ENCODE measurements around the gene LINC01488. TPM values are rescaled to one million over a fixed set of nuclear protein-coding genes. Genes with fewer than 3 reads are reported as not detected.

Gene LINC01488
- total and polyA plus RNA-seq, 10 of the 15 experiments (the other 5 are each of a cell fraction or from before 2014, with no cell fraction given) = not detected

DNA sequence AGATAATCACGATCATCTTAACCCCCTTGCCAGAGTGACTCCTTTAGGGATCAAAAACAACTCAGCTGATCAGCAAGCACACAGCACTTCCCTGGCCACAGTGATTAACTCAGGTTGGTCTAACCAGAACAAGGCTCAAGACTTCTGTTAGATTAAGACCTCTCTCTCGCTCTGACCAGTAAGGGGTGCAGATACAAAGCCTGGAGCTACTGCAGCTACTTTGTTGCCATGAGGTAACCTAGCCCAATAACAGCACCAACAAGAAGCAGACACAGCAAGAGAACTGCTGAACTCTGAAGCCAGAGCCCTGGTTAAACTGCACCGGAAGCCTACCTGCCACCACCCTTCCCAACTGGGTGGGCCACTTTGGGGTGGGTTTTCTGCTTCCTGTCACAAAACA is 42.0 kb downstream of the LINC01488 start (continued):
- no peak for TF ChIP-seq MYB (IDR thresholded peaks at IDR 0.05; ENCODE audit: borderline replicate concordance, low read depth, low read length)

GRCh38 chr11:69524291-69524882 is 42.9 kb downstream of the LINC01488 start:
- Histone ChIP-seq H3K27me3 (replicated peaks in 1 of 2; ENCODE audit: control insufficient read depth in 2 of 2, insufficient read depth in 2 of 2, low read length in 1 of 2) (no peaks in the 10 kb centered on the region; a peak in 1 of 4 replicates), H3K36me3 (ENCODE audit: control insufficient read depth in 2 of 2, insufficient read depth in 2 of 2, low read length in 1 of 2) (no peaks in the 10 kb centered on the region), H3K9me3 (replicated peaks; ENCODE audit: control insufficient read depth, insufficient read depth, low read length) (no peaks in the 10 kb centered on the region; the same call in 2 of the 3 replicates), H3K4me1 (ENCODE audit: control insufficient read depth, insufficient read depth, low read length) (no peaks in the 10 kb centered on the region), H2AFZ (ENCODE audit: control insufficient read depth, low read depth, low read length) (no peak overlapping the region), H3K4me3 (no peak overlapping the region), H3K4me2 (ENCODE audit: control insufficient read depth, insufficient read depth) (no peak overlapping the region), H4K20me1 (ENCODE audit: control insufficient read depth, insufficient read depth) (no peaks in the 10 kb centered on the region), H3K79me2 (ENCODE audit: control insufficient read depth, insufficient read depth, low read length) (no peaks in the 10 kb centered on the region), H3K27ac (ENCODE audit: control insufficient read depth, insufficient read depth) (no peak overlapping the region), H3K9ac (ENCODE audit: control insufficient read depth, insufficient read depth, low read length) (no peak overlapping the region)
- ChIA-PET CTCF (interaction anchor here (0.7 kb wide), 1 partner anchor 61 kb away, joined by 3 read pairs; no protein-coding TSS in a partner anchor), POLR2A (no interaction called here), SMC1A (ENCODE audit: uncharacterized antibody, unreplicated experiment) (no interaction called here), RAD21 (ENCODE audit: unreplicated experiment) (no interaction called here)
- WGBS (ENCODE audit: insufficient coverage, insufficient replicate concordance, low lambda C conversion rate, missing lambda C conversion rate) = 39% methylated on average over 15 of the region's 15 CpGs
- no peak for TF ChIP-seq FOXK2 (IDR thresholded peaks at IDR 0.05)
- no TSS peak for BruUV-seq (replicated peaks)
- in situ Hi-C loops (cut with MboI) = no loop called here
- FAIRE-seq = no peak
- ATAC-seq = no peak
- DNase-seq (ENCODE audit: low read depth, low spot score) = no peak
- intact Hi-C loops (cut with micrococcal nuclease; ENCODE audit: unreplicated experiment) = no loop called here

GRCh38 chr11:69524991-69525411 is 43.5 kb downstream of the LINC01488 start:
- FAIRE-seq (no peak), ATAC-seq (no peak), DNase-seq (ENCODE audit: low read depth, low spot score) (no peak)
- POLR2A ChIA-PET = no interaction called here
- Histone ChIP-seq H3K4me2 (ENCODE audit: control insufficient read depth, insufficient read depth) (no peak overlapping the region), H3K27me3 (replicated peaks in 1 of 2; ENCODE audit: control insufficient read depth in 2 of 2, insufficient read depth in 2 of 2, low read length in 1 of 2) (no peaks in the 10 kb centered on the region), H3K9ac (ENCODE audit: control insufficient read depth, insufficient read depth, low read length) (no peak overlapping the region), H2AFZ (ENCODE audit: control insufficient read depth, low read depth, low read length) (no peak overlapping the region), H3K36me3 (ENCODE audit: control insufficient read depth in 2 of 2, insufficient read depth in 2 of 2, low read length in 1 of 2) (no peaks in the 10 kb centered on the region), H3K9me3 (replicated peaks; ENCODE audit: control insufficient read depth, insufficient read depth, low read length) (no peaks in the 10 kb centered on the region), H3K4me3 (no peak overlapping the region), H3K27ac (ENCODE audit: control insufficient read depth, insufficient read depth) (no peak overlapping the region), H3K4me1 (ENCODE audit: control insufficient read depth, insufficient read depth, low read length) (no peaks in the 10 kb centered on the region), H3K79me2 (ENCODE audit: control insufficient read depth, insufficient read depth, low read length) (no peaks in the 10 kb centered on the region), H4K20me1 (ENCODE audit: control insufficient read depth, insufficient read depth) (no peaks in the 10 kb centered on the region)
- no TSS peak for BruUV-seq (replicated peaks)
- CTCF ChIA-PET = interaction anchor here (0.7 kb wide), 1 partner anchor 62 kb away, joined by 3 read pairs; no protein-coding TSS in a partner anchor
- in situ Hi-C loops (cut with MboI) (no loop called here), intact Hi-C loops (cut with micrococcal nuclease; ENCODE audit: unreplicated experiment) (no loop called here)
- RAD21 ChIA-PET (ENCODE audit: unreplicated experiment) = no interaction called here
- TF ChIP-seq NFIC (IDR thresholded peaks at IDR 0.05; ENCODE audit: low read depth, low read length) = no peak
- TF ChIP-seq BMI1 (IDR thresholded peaks at IDR 0.05; ENCODE audit: borderline replicate concordance) = no peak
- TF ChIP-seq, protein P1, sequence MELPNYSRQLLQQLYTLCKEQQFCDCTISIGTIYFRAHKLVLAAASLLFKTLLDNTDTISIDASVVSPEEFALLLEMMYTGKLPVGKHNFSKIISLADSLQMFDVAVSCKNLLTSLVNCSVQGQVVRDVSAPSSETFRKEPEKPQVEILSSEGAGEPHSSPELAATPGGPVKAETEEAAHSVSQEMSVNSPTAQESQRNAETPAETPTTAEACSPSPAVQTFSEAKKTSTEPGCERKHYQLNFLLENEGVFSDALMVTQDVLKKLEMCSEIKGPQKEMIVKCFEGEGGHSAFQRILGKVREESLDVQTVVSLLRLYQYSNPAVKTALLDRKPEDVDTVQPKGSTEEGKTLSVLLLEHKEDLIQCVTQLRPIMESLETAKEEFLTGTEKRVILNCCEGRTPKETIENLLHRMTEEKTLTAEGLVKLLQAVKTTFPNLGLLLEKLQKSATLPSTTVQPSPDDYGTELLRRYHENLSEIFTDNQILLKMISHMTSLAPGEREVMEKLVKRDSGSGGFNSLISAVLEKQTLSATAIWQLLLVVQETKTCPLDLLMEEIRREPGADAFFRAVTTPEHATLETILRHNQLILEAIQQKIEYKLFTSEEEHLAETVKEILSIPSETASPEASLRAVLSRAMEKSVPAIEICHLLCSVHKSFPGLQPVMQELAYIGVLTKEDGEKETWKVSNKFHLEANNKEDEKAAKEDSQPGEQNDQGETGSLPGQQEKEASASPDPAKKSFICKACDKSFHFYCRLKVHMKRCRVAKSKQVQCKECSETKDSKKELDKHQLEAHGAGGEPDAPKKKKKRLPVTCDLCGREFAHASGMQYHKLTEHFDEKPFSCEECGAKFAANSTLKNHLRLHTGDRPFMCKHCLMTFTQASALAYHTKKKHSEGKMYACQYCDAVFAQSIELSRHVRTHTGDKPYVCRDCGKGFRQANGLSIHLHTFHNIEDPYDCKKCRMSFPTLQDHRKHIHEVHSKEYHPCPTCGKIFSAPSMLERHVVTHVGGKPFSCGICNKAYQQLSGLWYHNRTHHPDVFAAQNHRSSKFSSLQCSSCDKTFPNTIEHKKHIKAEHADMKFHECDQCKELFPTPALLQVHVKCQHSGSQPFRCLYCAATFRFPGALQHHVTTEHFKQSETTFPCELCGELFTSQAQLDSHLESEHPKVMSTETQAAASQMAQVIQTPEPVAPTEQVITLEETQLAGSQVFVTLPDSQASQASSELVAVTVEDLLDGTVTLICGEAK (IDR thresholded peaks at IDR 0.05; ENCODE audit: borderline replicate concordance) = no peak
- no peak for TF ChIP-seq RAD51 (IDR thresholded peaks at IDR 0.05)
- TF ChIP-seq, protein P2, sequence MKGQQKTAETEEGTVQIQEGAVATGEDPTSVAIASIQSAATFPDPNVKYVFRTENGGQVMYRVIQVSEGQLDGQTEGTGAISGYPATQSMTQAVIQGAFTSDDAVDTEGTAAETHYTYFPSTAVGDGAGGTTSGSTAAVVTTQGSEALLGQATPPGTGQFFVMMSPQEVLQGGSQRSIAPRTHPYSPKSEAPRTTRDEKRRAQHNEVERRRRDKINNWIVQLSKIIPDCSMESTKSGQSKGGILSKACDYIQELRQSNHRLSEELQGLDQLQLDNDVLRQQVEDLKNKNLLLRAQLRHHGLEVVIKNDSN (IDR thresholded peaks at IDR 0.05; ENCODE audit: borderline replicate concordance, extremely low read length, insufficient read depth, low read depth, low read length) = no peak
- TF ChIP-seq ATF7 (IDR thresholded peaks at IDR 0.05; ENCODE audit: low read depth) = no peak
- no peak for TF ChIP-seq RBBP5 (conservative IDR thresholded peaks at IDR 0.05)
- SMC1A ChIA-PET (ENCODE audit: uncharacterized antibody, unreplicated experiment) = no interaction called here
- WGBS (ENCODE audit: insufficient coverage, insufficient replicate concordance, low lambda C conversion rate, missing lambda C conversion rate) = 65% methylated on average over 11 of the region's 15 CpGs
